ENCODE data around the gene ZNF823.
A peak's percentile ranks its signal among the peaks of the same experiment; 100 is the strongest.

ZNF823 gene

DNA sequence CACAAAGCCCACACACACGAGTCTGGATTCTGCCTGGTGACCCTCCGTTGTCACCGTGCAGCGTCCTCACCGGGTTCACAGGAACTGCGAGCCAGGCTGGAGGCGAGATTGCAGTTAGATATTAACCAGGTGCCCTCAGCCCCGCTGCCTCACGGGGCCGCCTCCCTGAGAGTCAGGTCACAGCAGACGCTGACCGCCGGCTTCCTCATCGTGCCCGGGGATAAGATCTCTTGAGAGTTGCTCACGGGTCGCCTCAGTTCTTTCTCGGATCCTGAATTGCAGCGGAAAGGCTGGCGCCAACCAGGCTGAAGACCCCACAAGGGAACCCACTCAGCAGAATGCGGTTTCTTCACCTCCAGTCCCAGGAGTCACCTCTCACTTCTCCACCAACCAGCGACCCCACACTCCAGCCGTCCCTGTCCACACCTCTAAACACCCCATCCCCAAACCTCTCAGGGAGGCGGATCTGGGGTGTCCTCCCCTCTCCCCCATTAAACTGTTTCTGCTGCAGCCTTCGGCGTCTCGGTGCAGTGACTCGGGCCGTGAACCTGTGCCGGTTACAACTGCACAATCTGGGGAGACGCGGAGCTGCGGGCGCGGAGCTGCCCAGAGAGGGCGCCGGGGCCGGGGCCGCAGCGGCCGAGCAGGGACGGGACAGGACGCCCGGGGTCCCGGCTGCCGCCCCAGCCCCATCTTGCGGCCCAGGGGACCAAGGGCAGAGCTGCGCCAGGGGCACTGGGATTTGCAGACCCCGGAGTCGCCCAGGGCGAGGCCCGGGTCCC is 591 bp downstream of the ZNF823 start:
- DNase-seq (ENCODE audit: low read depth), result peak; percentile 14

- peak; percentile 54 for DNase-seq (ENCODE audit: low read depth)
Observed at GRCh38 chr19:11736696-11737095, 2.0 kb downstream of the ZNF823 start.

GRCh38 chr19:11735375-11735774 is 3.4 kb downstream of the ZNF823 start:
- no peak for DNase-seq (ENCODE audit: low read depth)

- DNase-seq (ENCODE audit: low read depth), result no peak
Observed at GRCh38 chr19:11729586-11729985, 9.2 kb downstream of the ZNF823 start.

- DNase-seq (ENCODE audit: low read depth), result no peak
Observed at GRCh38 chr19:11722414-11722813, 16.3 kb downstream of the ZNF823 start.

DNA sequence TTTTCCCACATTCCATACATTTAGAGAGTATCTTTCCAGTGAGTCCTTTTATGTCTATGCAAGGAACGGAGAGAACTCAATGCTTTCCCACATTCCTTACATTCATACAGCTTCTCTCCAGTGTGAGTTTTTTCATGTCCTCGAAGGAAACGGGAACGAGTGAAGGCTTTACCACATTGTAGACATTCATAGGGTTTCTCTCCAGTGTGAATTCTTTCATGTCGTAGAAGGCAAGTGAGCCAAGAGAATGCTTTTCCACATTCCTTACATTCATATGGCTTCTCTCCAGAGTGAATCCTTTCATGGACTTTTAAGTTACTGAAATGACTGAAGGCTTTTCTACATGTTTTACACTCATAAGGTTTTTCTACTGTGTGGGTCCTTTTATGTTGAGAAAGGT is 17.1 kb downstream of the ZNF823 start:
- DNase-seq (ENCODE audit: low read depth), result no peak

GRCh38 chr19:11710313-11710712 is 28.4 kb downstream of the ZNF823 start:
- no peak for DNase-seq (ENCODE audit: low read depth)

- DNase-seq (ENCODE audit: low read depth), result no peak
Observed at GRCh38 chr19:11708457-11708856, 30.3 kb downstream of the ZNF823 start.

DNA sequence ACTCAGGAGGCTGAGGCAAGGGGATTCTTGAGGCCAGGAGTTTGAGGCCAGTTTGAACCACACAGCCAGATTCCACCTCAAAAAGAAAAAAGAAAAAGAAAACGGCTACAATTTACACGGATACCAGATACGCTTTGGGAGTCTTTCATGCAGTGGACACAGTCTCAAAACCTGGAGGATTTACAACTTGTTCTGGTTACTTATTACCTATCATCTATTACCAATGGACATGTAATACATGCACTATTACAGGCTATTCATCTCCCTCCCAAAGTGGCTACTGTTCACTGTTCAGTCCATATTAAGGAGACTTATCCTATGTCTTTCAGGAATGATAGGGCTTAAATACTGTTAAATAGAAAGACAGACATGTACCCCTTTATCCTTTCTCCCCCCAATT is 33.3 kb downstream of the ZNF823 start:
- no peak for DNase-seq (ENCODE audit: low read depth)

- no peak for DNase-seq (ENCODE audit: low read depth)
Observed at GRCh38 chr19:11704626-11705025, 34.1 kb downstream of the ZNF823 start.

DNA sequence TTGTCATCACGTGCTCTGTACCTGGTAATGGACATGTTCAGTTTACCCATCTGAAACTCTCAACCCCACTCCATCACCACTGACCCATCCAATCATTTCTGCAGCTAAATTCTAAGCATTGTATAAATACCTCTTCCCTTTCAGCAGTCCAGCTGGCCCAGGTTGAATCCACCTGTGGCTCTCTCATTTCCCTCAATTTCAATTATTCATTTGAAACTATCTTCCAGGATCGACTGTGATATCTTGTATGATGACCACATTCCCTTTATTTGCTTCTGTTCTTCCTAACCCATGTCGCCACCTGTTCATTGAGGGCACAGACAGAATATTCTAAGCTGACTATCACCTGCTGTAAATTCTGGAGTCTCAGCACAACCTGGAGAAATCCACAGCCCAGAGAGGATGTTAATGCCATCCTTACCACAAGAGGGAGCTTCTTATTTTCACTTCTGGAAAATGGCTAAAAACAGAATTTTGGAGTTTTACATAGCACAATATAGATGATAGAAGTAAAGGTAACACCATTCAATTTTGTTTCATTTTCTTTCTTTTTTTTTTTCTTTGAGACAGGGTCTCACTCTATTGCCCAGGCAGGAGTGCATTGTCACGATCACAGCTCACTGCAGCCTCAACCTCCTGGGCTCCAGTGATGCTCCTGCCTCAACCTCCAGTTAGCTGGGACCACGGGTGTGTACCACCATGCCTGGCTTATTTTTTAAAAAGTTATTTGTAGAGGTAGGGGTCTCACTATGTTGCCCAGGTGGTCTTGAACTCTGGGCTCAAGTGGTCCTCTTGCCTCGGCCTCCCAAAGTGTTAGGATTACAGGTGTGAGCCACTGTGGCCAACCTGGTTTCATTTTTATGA is 38.6 kb downstream of the ZNF823 start:
- no peak for DNase-seq (ENCODE audit: low read depth)

GRCh38 chr19:11698231-11698630 is 40.5 kb downstream of the ZNF823 start:
- DNase-seq (ENCODE audit: low read depth), result no peak

GRCh38 chr19:11697284-11697855 is 41.4 kb downstream of the ZNF823 start:
- no peak for DNase-seq (ENCODE audit: low read depth)

- peak; percentile 95 for DNase-seq (ENCODE audit: low read depth)
Observed at GRCh38 chr19:11694533-11695439, 44.0 kb downstream of the ZNF823 start.

DNA sequence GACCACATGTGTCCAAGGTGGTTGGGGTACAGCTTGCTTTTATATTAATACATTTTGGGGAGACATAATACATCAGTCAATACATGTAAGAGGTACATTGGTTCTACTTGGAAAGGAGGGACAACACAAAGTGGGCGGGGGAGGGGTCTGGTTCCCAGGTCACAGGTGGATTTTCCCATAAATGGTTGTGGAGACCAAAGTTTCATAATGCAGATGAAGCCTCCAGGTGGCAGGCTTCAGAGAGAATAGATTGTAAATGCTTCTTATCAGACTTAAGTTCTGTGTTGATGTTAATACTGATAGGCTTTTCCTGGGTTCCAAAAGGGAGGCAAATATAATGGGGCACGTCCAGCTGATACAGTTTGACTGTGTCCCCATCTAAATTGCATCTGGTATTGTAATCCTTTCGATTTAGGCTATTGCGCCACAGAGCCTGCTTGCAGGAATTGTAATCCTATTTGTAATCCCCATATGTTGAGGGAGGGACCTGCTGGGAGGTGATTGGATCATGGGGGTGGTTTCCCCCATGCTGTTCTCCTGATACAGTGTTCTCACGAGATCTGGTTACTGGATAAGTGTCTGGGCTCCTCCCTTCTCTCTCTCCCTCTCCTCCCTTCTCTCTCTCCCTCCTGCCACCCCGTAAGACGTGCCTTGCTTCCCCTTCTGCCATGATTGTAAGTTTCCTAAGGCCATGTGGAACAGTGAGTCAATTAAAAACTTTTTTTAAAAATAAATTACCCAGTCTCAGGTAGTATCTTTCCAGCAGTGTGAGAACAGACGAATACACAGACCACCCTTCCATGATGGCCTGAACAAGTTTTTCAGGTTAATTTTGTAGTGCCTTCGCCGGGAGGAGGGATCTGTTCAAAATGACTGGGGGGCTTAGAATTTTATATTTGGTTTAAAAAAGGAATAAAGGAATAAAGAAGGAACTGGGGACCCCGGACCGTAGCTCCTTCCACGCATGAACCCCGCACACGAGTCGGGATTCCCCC is 44.9 kb downstream of the ZNF823 start:
- no peak for DNase-seq (ENCODE audit: low read depth)

- no peak for DNase-seq (ENCODE audit: low read depth)
Observed at GRCh38 chr19:11692127-11692790, 46.5 kb downstream of the ZNF823 start.

DNA sequence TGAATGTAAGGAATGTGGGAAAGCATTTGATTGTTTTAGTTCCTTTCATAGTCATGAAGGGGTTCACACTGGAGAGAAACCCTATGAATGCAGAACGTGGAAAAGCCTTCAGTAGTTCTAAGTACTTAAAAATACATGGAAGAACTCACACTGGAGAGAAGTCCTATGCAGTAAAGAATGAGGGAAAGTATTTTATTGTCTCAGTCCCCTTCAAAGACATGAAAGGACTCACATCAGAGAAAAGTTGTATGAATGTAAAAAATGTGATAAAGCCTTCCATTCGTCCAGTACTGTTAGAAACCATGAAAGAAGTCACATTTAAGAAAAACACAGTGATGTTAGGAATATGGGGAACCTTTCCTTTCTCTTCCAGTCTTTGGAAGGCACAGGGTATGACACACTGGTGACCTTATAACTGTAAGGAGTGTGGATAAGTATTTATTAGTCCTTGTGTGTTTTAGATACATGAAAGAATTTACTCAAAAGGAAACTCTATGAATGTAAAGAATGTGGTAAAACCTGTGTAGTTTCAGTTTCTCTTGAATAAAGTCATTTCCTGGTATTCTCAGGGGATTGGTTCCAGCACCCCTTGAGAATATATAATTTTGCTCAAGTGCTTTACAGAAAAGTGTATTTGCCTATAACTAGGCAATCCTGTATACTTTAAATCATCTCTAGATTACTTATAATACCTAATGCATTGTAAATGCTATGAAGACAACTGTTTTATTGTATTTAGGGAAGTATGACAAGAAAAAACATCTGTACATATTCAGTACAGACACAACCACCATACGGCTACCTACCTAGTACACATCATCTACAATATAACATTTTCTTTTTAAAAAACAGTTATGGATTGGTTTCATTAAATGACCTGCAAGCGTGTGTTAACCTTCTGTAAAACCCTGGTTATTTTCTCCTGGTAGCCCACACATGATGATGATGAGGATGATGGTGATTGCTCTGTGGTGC is 52.8 kb downstream of the ZNF823 start:
- no peak for DNase-seq (ENCODE audit: low read depth)

DNA sequence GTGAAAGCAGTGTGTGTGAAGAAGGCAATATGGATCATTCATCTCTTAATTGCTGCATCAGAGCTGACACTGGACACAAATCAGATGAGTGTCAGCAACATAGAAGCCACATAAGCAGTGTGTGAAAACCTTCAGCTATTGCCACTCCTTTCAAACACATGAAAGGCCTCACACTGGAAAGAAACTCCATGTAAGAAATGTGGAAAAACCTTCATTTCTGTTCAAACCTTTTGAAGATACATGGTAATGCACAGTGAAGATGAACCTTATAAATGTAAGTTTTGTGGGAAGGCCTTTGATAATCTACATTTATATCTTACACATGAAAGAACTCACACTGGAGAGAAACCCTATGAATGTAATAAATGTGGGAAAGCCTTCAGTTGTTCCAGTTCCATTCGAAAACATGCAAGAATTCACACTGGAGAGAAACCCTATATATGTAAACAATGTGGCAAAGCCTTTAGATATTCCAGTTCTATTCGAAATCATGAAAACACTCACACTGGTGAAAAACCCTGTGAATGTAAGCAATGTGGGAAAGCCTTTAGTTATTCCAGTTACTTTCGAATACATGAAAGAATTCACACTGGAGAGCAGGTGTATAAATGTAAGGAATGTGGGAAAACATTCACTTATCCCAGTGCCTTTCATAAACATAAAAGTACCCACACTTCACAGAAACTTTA is 53.6 kb downstream of the ZNF823 start:
- DNase-seq (ENCODE audit: low read depth), result no peak
